Stomach (tissue), 9 donors: ENCODE results near the gene CDC34. TPM values are rescaled to one million over a fixed set of nuclear protein-coding genes. Genes with fewer than 3 reads are reported as not detected.
A peak's percentile ranks its signal among the peaks of the same experiment; 100 is the strongest.

Experiments used
- DNase-seq, 2 donors: peaks; one replicate each; pipeline versions ENCODE4 v3.0.0 to v3.0.0-alpha.2; 2013 to 2019
- H3K27ac ChIP-seq, 5 donors: fragments of 200-600 bp in 4 of 5; sonication (generic) in 4 of 5; one replicate each; pipeline ENCODE4 v1.5.1; 2013 to 2019; ENCODE audit warnings: mild to moderate bottlenecking in 1 of 5, moderate library complexity in 1 of 5
- H3K27me3 ChIP-seq, 3 donors: fragments of 200-600 bp; sonication (generic); one replicate each; pipeline ENCODE4 v1.5.1; 2017 to 2019; ENCODE audit warnings: mixed run types in 1 of 3
- H3K36me3 ChIP-seq, 4 donors: fragments of 200-600 bp; sonication (generic); 1 replicate in 3 of 4; 2 replicates in 1 of 4; pipeline ENCODE4 v1.5.1; 2016 to 2019
- H3K4me1 ChIP-seq, 4 donors: fragments of 200-600 bp; sonication (generic); one replicate each; pipeline ENCODE4 v1.5.1; 2016 to 2019
- H3K4me3 ChIP-seq, 4 donors: fragments of 200-600 bp; sonication (generic) in 3 of 4; one replicate each; pipeline ENCODE4 v1.5.1; 2016 to 2019; ENCODE audit warnings: mild to moderate bottlenecking in 1 of 4
- H3K9me3 ChIP-seq, 4 donors: fragments of 200-600 bp; sonication (generic); one replicate each; pipeline ENCODE4 v1.5.1; 2016 to 2019
- EP300 ChIP-seq: sonication (generic); formaldehyde crosslinking; IDR thresholded peaks from one replicate; pipeline ENCODE4 v1.6.1; 2017; ENCODE audit warnings: antibody characterized with exemption
- POLR2A ChIP-seq, 4 donors: fragments of 450-650 bp; IDR thresholded peaks; one replicate each; pipeline ENCODE4 v1.6.1; 2016; ENCODE audit warnings: antibody characterized with exemption in 4 of 4, control low read depth in 2 of 4, mild to moderate bottlenecking in 1 of 4, moderate library complexity in 1 of 4
- POLR2AphosphoS5 ChIP-seq, 3 donors: sonication (generic); formaldehyde crosslinking; IDR thresholded peaks; one replicate each; pipeline ENCODE4 v1.6.1; 2016; ENCODE audit warnings: antibody characterized with exemption in 3 of 3
- WGBS, 5 donors: extraction: QIAGEN DNeasy Blood & Tissue Kit in 3 of 5; methylation state at CpG; one replicate each; pipeline versions ENCODE4 v1.1.5 to v1.1.7; 2013 to 2018; 5-methylcytosine and 5-hydroxymethylcytosine counted together
- intact Hi-C: fragments of 100-400 bp; cut with DNase I; formaldehyde crosslinking; loops from one replicate; pipeline ENCODE4 v1.15.1; 2023; ENCODE audit warnings: low total_unique reads
- polyA plus RNA-seq, 3 donors: library from polyadenylated mRNA; stranded (reverse); fragments of 200-250 nt; gene quantifications; one replicate each; pipeline ENCODE4 v1.2.3, GENCODE V29; 2013
- total RNA-seq, 5 donors: library from RNA; depleted of rRNA; stranded (reverse); fragments of >200 nt; gene quantifications; one replicate each; pipeline versions ENCODE4 v1.1.0 to v1.2.3, GENCODE V29; 2014 to 2016
- TF ChIP-seq, protein P1 (sequence below), 7 experiments: fragments of 450-650 bp in 4 of 7; fragments of 200-600 bp in 3 of 7; sonication (generic) in 3 of 7; IDR thresholded peaks; one replicate each; pipeline ENCODE4 v1.5.1; 2016 to 2019; ENCODE audit warnings: antibody characterized with exemption in 7 of 7, control low read depth in 2 of 7, mild to moderate bottlenecking in 1 of 7
- donor health status: healthy with polysubstance abuse.
- donor health status: Bipolar disorder and iron deficiency.
- donor health status: healthy.

Gene CDC34
- total and polyA plus RNA-seq, 8 donors = 26.1 to 503 (median 76.7) TPM

DNA sequence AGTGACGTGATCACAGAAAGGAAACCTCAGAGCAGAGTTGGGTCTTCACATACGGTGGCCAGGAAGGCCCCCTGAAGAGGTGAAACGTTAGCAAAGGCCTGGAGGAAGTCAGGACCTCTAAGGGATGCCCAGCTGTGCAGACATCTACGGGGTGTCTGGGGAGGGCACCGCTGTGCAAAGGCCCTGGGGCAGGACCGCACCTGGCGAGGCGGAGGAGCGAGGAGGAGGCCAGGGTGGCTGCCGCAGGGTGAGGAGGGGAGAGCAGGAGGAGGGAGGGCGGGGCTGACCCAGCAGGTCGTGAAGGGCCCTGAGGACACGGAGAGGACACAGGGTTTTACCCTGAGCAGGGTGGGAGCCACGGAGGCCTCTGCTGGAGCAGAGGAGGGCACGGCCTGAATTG, 47.1 kb upstream of the CDC34 start:
- no peak overlapping the region for H3K4me3 ChIP-seq
- intact Hi-C loops = no loop called here
- peaks cover 8 to 36% (median 14%) of the 10 kb centered on the region in 3 donors for H3K27me3 ChIP-seq
- H3K27ac ChIP-seq = no peak overlapping the region
- 59 to 68% (median 65%) methylated on average over 15 of the region's 15 CpGs for WGBS, 5 donors
- DNase-seq = no peak
- TF ChIP-seq POLR2A (IDR thresholded peaks at IDR 0.05) (no peak), EP300 (no peak), POLR2AphosphoS5 (IDR thresholded peaks at IDR 0.05) (no peak)
- TF ChIP-seq, protein P1, sequence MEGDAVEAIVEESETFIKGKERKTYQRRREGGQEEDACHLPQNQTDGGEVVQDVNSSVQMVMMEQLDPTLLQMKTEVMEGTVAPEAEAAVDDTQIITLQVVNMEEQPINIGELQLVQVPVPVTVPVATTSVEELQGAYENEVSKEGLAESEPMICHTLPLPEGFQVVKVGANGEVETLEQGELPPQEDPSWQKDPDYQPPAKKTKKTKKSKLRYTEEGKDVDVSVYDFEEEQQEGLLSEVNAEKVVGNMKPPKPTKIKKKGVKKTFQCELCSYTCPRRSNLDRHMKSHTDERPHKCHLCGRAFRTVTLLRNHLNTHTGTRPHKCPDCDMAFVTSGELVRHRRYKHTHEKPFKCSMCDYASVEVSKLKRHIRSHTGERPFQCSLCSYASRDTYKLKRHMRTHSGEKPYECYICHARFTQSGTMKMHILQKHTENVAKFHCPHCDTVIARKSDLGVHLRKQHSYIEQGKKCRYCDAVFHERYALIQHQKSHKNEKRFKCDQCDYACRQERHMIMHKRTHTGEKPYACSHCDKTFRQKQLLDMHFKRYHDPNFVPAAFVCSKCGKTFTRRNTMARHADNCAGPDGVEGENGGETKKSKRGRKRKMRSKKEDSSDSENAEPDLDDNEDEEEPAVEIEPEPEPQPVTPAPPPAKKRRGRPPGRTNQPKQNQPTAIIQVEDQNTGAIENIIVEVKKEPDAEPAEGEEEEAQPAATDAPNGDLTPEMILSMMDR (IDR thresholded peaks at IDR 0.05) = no peak
- H3K9me3 ChIP-seq = no peaks in the 10 kb centered on the region
- peaks cover 11 to 18% (median 16%) of the 10 kb centered on the region in 4 donors for H3K4me1 ChIP-seq
- no peaks in the 10 kb centered on the region for H3K36me3 ChIP-seq

DNA sequence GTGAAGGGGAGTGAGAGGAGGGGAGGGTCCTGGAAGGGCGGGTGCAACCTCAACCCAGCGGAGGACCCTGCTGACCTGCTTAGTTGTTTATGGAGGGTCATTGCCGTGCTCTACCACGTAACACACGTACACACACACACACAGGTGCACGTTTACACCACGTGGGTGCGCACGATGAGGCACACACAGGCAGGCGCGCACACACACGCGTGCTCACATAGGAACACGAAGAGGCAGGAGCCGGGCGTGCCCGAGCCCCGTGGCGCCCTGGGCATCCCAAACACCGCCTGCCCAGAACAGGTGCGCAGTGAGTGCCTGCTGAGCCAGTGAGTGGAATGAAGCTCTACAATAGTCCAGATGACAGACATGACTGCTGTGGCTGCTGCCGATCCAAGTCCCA, 46.5 kb upstream of the CDC34 start:
- Histone ChIP-seq H3K4me3 (no peak overlapping the region), H3K27me3 (peaks cover 8 to 36% (median 14%) of the 10 kb centered on the region in 3 donors), H3K9me3 (no peaks in the 10 kb centered on the region), H3K4me1 (peaks cover 12 to 19% (median 16%) of the 10 kb centered on the region in 4 donors), H3K27ac (no peak overlapping the region), H3K36me3 (no peaks in the 10 kb centered on the region)
- DNase-seq = no peak
- TF ChIP-seq, protein P1 (IDR thresholded peaks at IDR 0.05) = no peak
- TF ChIP-seq POLR2A (IDR thresholded peaks at IDR 0.05) (no peak), EP300 (no peak), POLR2AphosphoS5 (IDR thresholded peaks at IDR 0.05) (no peak)
- intact Hi-C loops = no loop called here
- 65 to 77% (median 65%) methylated on average over 21 to 22 of the region's 22 CpGs for WGBS, 5 donors

DNA sequence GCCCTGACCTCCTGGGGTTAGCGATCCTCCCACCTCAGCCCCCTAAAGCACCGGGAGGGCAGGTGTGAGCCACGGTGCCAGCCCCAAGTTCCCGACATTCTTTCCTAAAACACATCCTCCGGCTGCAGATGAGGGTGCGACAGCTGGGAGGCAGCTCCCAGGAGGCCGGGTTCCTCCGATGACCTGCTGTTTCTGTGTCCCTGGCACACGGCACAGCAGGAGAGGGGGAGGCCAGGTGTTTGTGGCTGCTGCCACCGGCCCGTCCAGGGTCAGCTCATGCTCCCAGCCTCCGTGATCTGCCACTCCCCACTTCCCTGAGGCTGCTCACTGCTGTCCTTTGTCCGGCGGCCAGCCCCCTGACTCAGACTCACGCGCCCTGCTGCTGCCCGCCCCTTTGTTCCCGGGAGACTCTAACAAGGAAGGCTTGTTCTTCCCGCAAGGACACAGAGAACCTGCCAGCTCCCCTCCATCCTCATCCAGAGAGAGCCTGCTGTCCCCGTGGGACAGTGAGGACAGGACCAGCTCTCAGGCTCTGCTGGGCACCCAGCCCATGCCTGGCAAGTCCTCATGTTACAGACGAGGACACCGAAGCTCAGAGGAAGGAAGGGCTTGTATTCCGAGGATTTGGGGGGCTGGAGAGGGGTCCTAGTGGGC, 45.9 kb upstream of the CDC34 start:
- TF ChIP-seq, protein P1 (IDR thresholded peaks at IDR 0.05) = no peak
- TF ChIP-seq POLR2A (IDR thresholded peaks at IDR 0.05) (no peak), EP300 (no peak), POLR2AphosphoS5 (IDR thresholded peaks at IDR 0.05) (no peak)
- Histone ChIP-seq H3K36me3 (no peaks in the 10 kb centered on the region), H3K9me3 (no peaks in the 10 kb centered on the region), H3K27ac (no peak overlapping the region), H3K4me1 (peaks cover 12 to 19% (median 16%) of the 10 kb centered on the region in 4 donors), H3K27me3 (peaks cover 8 to 36% (median 14%) of the 10 kb centered on the region in 3 donors), H3K4me3 (no peak overlapping the region)
- intact Hi-C loops = no loop called here
- DNase-seq = peak in 1 of 2 donors; percentile 63
- 5 to 26% (median 14%) methylated on average over 16 to 23 of the region's 23 CpGs for WGBS, 5 donors

DNA sequence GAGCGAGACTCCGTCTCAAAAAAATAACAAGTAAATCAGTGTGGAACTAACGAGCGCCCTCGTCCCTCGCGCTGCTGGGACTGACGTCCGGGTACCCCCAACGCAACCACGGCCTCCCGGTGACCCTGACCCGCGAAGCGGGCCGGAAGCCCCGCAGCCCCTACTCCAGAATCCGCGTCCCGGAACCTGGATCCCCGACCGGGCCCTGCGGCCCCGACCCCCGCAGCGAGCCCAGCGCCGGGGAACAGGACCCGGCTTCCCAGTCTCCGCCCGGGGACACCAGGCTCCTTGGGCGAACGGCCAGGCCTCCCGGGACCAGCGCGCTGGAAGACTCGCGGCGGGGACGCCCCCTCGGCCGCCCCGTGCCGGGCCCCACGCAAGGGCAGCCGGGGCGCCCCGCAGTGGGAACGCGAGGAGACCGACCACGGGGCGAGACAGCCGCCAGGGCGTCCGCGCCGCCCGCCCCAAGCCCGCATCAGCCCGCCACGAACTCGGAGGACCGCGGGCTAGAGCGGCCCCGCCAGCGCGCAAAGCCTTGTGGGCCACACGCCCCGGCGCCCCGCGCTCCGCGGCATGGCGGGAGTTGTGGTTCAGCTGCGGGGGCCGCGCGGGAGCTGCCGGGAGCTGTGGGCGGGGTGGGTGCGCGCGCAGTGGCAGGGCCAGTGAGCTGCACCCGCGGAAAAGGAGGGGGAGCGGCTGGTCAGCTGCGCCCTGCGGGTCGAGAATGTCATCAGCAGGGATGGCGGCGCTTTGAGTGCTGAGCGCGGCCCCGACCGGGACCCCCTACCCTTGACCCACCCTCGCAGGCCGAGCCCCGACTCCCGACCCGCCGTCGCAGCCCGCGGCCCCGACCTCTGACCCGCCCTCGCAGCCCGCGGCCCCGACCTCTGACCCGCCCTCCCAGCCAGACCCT, 42.8 kb upstream of the CDC34 start:
- 0 to 1% (median 1%) methylated on average over 52 to 114 of the region's 114 CpGs for WGBS, 5 donors
- H3K4me1 ChIP-seq = peaks cover 12 to 19% (median 16%) of the 10 kb centered on the region in 4 donors
- peak overlapping the region; percentile 90 to 98 (median 95) for H3K27ac ChIP-seq
- peaks cover 8 to 32% (median 14%) of the 10 kb centered on the region in 3 donors for H3K27me3 ChIP-seq
- TF ChIP-seq POLR2AphosphoS5 (IDR thresholded peaks at IDR 0.05) = peak; percentile 88 to 94 (median 88)
- TF ChIP-seq, protein P1 (IDR thresholded peaks at IDR 0.05) = no peak
- peak in 1 of 4 donors; percentile 49 for TF ChIP-seq POLR2A (IDR thresholded peaks at IDR 0.05)
- TF ChIP-seq EP300 = no peak
- H3K36me3 ChIP-seq = no peaks in the 10 kb centered on the region
- intact Hi-C loops = no loop called here
- H3K9me3 ChIP-seq = no peaks in the 10 kb centered on the region
- H3K4me3 ChIP-seq = peak overlapping the region; percentile 89 to 99 (median 90)
- peak; percentile 96 to 99 for DNase-seq
